Measurements from ENCODE around the gene PTGES3. TPM values are rescaled to one million over a fixed set of nuclear protein-coding genes. Genes with fewer than 3 reads are reported as not detected.
A peak's percentile ranks its signal among the peaks of the same experiment; 100 is the strongest.
"Not testable (repeated sequence)": the region's sequence is repeated elsewhere in the genome, so short reads cannot be mapped to it uniquely, and the experiment has no call there.

Gene PTGES3
- total RNA-seq, 1 donor from 2014 or later, result 180 TPM

- Mint-ChIP-seq H3K4me3 (ENCODE audit: unreplicated experiment) (no peak overlapping the region), H3K9me3 (ENCODE audit: unreplicated experiment) (peaks cover 9% of the 10 kb centered on the region), H3K36me3 (ENCODE audit: unreplicated experiment) (peaks cover 18% of the 10 kb centered on the region), H3K4me1 (ENCODE audit: low read depth, unreplicated experiment) (no peaks in the 10 kb centered on the region), H3K27ac (ENCODE audit: unreplicated experiment) (no peak overlapping the region), H3K27me3 (ENCODE audit: unreplicated experiment) (peaks cover 7% of the 10 kb centered on the region)
- DNase-seq, result no peak
- no peak for TF ChIP-seq CTCF (IDR thresholded peaks at IDR 0.05; ENCODE audit: partially characterized antibody, unreplicated experiment)
Measured at GRCh38 chr12:56657416-56658379, 30.4 kb downstream of the PTGES3 start.

- H3K4me1 Mint-ChIP-seq (ENCODE audit: low read depth, unreplicated experiment); H3K4me3 Mint-ChIP-seq (ENCODE audit: unreplicated experiment); H3K27me3 Mint-ChIP-seq (ENCODE audit: unreplicated experiment); H3K27ac Mint-ChIP-seq (ENCODE audit: unreplicated experiment); H3K9me3 Mint-ChIP-seq (ENCODE audit: unreplicated experiment): not testable (repeated sequence)
- DNase-seq, result peak; percentile 30
- H3K36me3 Mint-ChIP-seq (ENCODE audit: unreplicated experiment), result peaks cover 21% of the 10 kb centered on the region
Measured at GRCh38 chr12:56653781-56654180, 34.3 kb downstream of the PTGES3 start.

GRCh38 chr12:56648023-56648422 lies 40.1 kb downstream of the PTGES3 start:
- not testable (repeated sequence) for H3K4me3 Mint-ChIP-seq (ENCODE audit: unreplicated experiment); DNase-seq; H3K4me1 Mint-ChIP-seq (ENCODE audit: low read depth, unreplicated experiment); H3K27me3 Mint-ChIP-seq (ENCODE audit: unreplicated experiment); H3K9me3 Mint-ChIP-seq (ENCODE audit: unreplicated experiment); H3K36me3 Mint-ChIP-seq (ENCODE audit: unreplicated experiment)
- peak overlapping the region; percentile 28 for H3K27ac Mint-ChIP-seq (ENCODE audit: unreplicated experiment)

GRCh38 chr12:56645717-56646446 lies 42.2 kb downstream of the PTGES3 start, which contains the start of gene ATP5F1B:
Gene ATP5F1B (minus strand): TSS chr12:56645984. CDS start chr12:56645963, 21 bp downstream.
- no peak for TF ChIP-seq CTCF (IDR thresholded peaks at IDR 0.05; ENCODE audit: partially characterized antibody, unreplicated experiment)

GRCh38 chr12:56645201-56645716 lies 42.8 kb downstream of the PTGES3 start:
- peak; percentile 65 for DNase-seq
- no peaks in the 10 kb centered on the region for H3K36me3 Mint-ChIP-seq (ENCODE audit: unreplicated experiment)
- TF ChIP-seq CTCF (IDR thresholded peaks at IDR 0.05; ENCODE audit: partially characterized antibody, unreplicated experiment), result no peak
- H3K4me3 Mint-ChIP-seq (ENCODE audit: unreplicated experiment), result peak overlapping the region; percentile 96
- peak overlapping the region; percentile 91 for H3K27ac Mint-ChIP-seq (ENCODE audit: unreplicated experiment)
- H3K4me1 Mint-ChIP-seq (ENCODE audit: low read depth, unreplicated experiment), result peaks cover 8% of the 10 kb centered on the region
- no peaks in the 10 kb centered on the region for H3K27me3 Mint-ChIP-seq (ENCODE audit: unreplicated experiment)
- peaks cover 2% of the 10 kb centered on the region for H3K9me3 Mint-ChIP-seq (ENCODE audit: unreplicated experiment)

More at GRCh38 chr12:56645717-56646446, 42.2 kb downstream of the PTGES3 start, which contains the start of gene ATP5F1B:
- DNase-seq, result peak; percentile 92
- H3K27ac Mint-ChIP-seq (ENCODE audit: unreplicated experiment), result peak within 1 kb of the TSS; percentile 91
- no peaks in the 10 kb centered on the region for H3K27me3 Mint-ChIP-seq (ENCODE audit: unreplicated experiment)
- peaks cover 2% of the 10 kb centered on the region for H3K9me3 Mint-ChIP-seq (ENCODE audit: unreplicated experiment)
- H3K36me3 Mint-ChIP-seq (ENCODE audit: unreplicated experiment), result no peaks in the 10 kb centered on the region
- H3K4me1 Mint-ChIP-seq (ENCODE audit: low read depth, unreplicated experiment), result peaks cover 8% of the 10 kb centered on the region
- peak within 1 kb of the TSS; percentile 96 for H3K4me3 Mint-ChIP-seq (ENCODE audit: unreplicated experiment)
